Transverse colon (tissue), 4 donors: ENCODE results near the gene APPBP2. TPM values are rescaled to one million over a fixed set of nuclear protein-coding genes. Genes with fewer than 3 reads are reported as not detected.

Source experiments
- DNase-seq: peaks from one replicate; pipeline ENCODE4 v3.0.0-alpha.2; 2019
- H3K27ac ChIP-seq, 4 donors: fragments of 200-600 bp; sonication (generic); 2 replicates each; pipeline ENCODE4 v1.5.1; 2016 to 2018; ENCODE audit warnings: inconsistent platforms in 4 of 4
- H3K27me3 ChIP-seq: fragments of 200-600 bp; sonication (generic); 2 replicates; pipeline ENCODE4 v1.5.1; 2017; ENCODE audit warnings: inconsistent platforms
- H3K36me3 ChIP-seq, 4 donors: fragments of 200-600 bp; sonication (generic); 2 replicates each; pipeline ENCODE4 v1.5.1; 2017 to 2019; ENCODE audit warnings: inconsistent platforms in 4 of 4
- H3K4me1 ChIP-seq, 4 donors: fragments of 200-600 bp; sonication (generic); 2 replicates each; pipeline ENCODE4 v1.5.1; 2017 to 2020; ENCODE audit warnings: inconsistent platforms in 4 of 4
- H3K4me3 ChIP-seq, 4 donors: fragments of 200-600 bp; sonication (generic); 1 replicate in 1 of 4; 2 replicates in 3 of 4; pipeline versions ENCODE4 v1.5.1 to v1.6.1; 2017 to 2019; ENCODE audit warnings: inconsistent platforms in 4 of 4
- H3K9me3 ChIP-seq, 2 donors: fragments of 200-600 bp; sonication (generic); 2 replicates each; pipeline ENCODE4 v1.5.1; 2017 to 2019; ENCODE audit warnings: inconsistent platforms in 2 of 2
- EP300 ChIP-seq: sonication (generic); formaldehyde crosslinking; IDR thresholded peaks from one replicate; pipeline ENCODE4 v1.6.1; 2017; ENCODE audit warnings: antibody characterized with exemption, low read depth
- POLR2A ChIP-seq: fragments of 450-650 bp; IDR thresholded peaks from one replicate; pipeline ENCODE4 v1.6.1; 2016; ENCODE audit warnings: antibody characterized with exemption, mild to moderate bottlenecking, moderate library complexity
- POLR2AphosphoS5 ChIP-seq, 3 donors: sonication (generic); formaldehyde crosslinking; IDR thresholded peaks; one replicate each; pipeline ENCODE4 v1.6.1; 2016; ENCODE audit warnings: antibody characterized with exemption in 3 of 3
- WGBS, 2 donors: methylation state at CpG; one replicate each; pipeline ENCODE4 v1.1.5; 2018; ENCODE audit warnings: low coverage in 1 of 2; 5-methylcytosine and 5-hydroxymethylcytosine counted together
- in situ Hi-C, 4 donors: fragments of 200-750 bp; cut with MboI; loops; one replicate each; pipeline versions ENCODE4 v1.15.0 to v1.15.1; 2017; ENCODE audit warnings: low sequenced_read_pairs in 3 of 4, low pct_ligation_motif_present in 1 of 4, low pct_unique_long_range_greater_than_20kb in 1 of 4
- intact Hi-C: fragments of 100-400 bp; cut with DNase I; formaldehyde crosslinking; loops from one replicate; pipeline ENCODE4 v1.15.1; 2023; ENCODE audit warnings: low total_unique reads
- total RNA-seq, 4 donors: library from RNA; depleted of rRNA; stranded (reverse); fragments of >200 nt; gene quantifications; one replicate each; pipeline ENCODE4 v1.1.0, GENCODE V29; 2016
- TF ChIP-seq, protein P1 (sequence below), 5 experiments: fragments of 200-600 bp in 3 of 5; fragments of 450-650 bp in 2 of 5; sonication (generic) in 3 of 5; IDR thresholded peaks; 1 replicate in 2 of 5; 2 replicates in 3 of 5; pipeline ENCODE4 v1.5.1; 2016 to 2017; ENCODE audit warnings: antibody characterized with exemption in 5 of 5, inconsistent platforms in 3 of 5, mild to moderate bottlenecking in 2 of 5, moderate library complexity in 1 of 5

APPBP2 gene
- total RNA-seq, 4 donors from 2014 or later: 10.1 to 24.8 (median 18.4) TPM

GRCh38 chr17:60398227-60398959, 127.6 kb downstream of the APPBP2 start:
- H3K27me3 ChIP-seq: no peaks in the 10 kb centered on the region

GRCh38 chr17:60396412-60396811, 129.6 kb downstream of the APPBP2 start:
- in situ Hi-C loops (no loop called here), intact Hi-C loops (no loop called here)
- H3K4me3 ChIP-seq: no peak overlapping the region
- H3K4me1 ChIP-seq: peaks cover 0 to 6% (median 2%) of the 10 kb centered on the region in 4 donors
- 69 to 72% methylated on average over 3 of the region's 3 CpGs for WGBS, 2 donors
- TF ChIP-seq POLR2AphosphoS5 (IDR thresholded peaks at IDR 0.05) (no peak), POLR2A (no peak), EP300 (no peak)
- TF ChIP-seq, protein P1, sequence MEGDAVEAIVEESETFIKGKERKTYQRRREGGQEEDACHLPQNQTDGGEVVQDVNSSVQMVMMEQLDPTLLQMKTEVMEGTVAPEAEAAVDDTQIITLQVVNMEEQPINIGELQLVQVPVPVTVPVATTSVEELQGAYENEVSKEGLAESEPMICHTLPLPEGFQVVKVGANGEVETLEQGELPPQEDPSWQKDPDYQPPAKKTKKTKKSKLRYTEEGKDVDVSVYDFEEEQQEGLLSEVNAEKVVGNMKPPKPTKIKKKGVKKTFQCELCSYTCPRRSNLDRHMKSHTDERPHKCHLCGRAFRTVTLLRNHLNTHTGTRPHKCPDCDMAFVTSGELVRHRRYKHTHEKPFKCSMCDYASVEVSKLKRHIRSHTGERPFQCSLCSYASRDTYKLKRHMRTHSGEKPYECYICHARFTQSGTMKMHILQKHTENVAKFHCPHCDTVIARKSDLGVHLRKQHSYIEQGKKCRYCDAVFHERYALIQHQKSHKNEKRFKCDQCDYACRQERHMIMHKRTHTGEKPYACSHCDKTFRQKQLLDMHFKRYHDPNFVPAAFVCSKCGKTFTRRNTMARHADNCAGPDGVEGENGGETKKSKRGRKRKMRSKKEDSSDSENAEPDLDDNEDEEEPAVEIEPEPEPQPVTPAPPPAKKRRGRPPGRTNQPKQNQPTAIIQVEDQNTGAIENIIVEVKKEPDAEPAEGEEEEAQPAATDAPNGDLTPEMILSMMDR (IDR thresholded peaks at IDR 0.05): no peak
- no peaks in the 10 kb centered on the region for H3K36me3 ChIP-seq
- no peak overlapping the region for H3K27ac ChIP-seq
- DNase-seq: no peak
- no peaks in the 10 kb centered on the region for H3K9me3 ChIP-seq
- H3K27me3 ChIP-seq: no peaks in the 10 kb centered on the region

More at GRCh38 chr17:60398227-60398959, 127.6 kb downstream of the APPBP2 start:
- WGBS, 2 donors: 66 to 70% methylated on average over 2 to 3 of the region's 3 CpGs
- Histone ChIP-seq H3K27ac (peak overlapping the region in 2 of 4 donors; percentile 18 to 64), H3K36me3 (no peaks in the 10 kb centered on the region), H3K4me1 (peaks cover 0 to 1% (median 0%) of the 10 kb centered on the region in 4 donors), H3K9me3 (no peaks in the 10 kb centered on the region), H3K4me3 (no peak overlapping the region)
- intact Hi-C loops (no loop called here), in situ Hi-C loops (no loop called here)
- no peak for DNase-seq
- TF ChIP-seq POLR2AphosphoS5 (IDR thresholded peaks at IDR 0.05): no peak
- TF ChIP-seq POLR2A: no peak
- TF ChIP-seq EP300: no peak
- TF ChIP-seq, protein P1 (IDR thresholded peaks at IDR 0.05): no peak

GRCh38 chr17:60395508-60396065, 130.5 kb downstream of the APPBP2 start:
- Histone ChIP-seq H3K36me3 (no peaks in the 10 kb centered on the region), H3K4me1 (peaks cover under 1 to 11% (median 6%) of the 10 kb centered on the region in 4 donors), H3K27ac (no peak overlapping the region), H3K9me3 (no peaks in the 10 kb centered on the region), H3K27me3 (no peaks in the 10 kb centered on the region), H3K4me3 (no peak overlapping the region)
- no peak for TF ChIP-seq POLR2AphosphoS5 (IDR thresholded peaks at IDR 0.05)
- TF ChIP-seq, protein P1 (IDR thresholded peaks at IDR 0.05): no peak
- no peak for TF ChIP-seq POLR2A
- TF ChIP-seq EP300: no peak
- intact Hi-C loops: no loop called here
- in situ Hi-C loops: no loop called here
- WGBS, 2 donors: 77 to 89% methylated on average over 4 of the region's 4 CpGs
- DNase-seq: no peak

- Histone ChIP-seq H3K27me3 (no peaks in the 10 kb centered on the region), H3K4me1 (peaks cover 10 to 25% (median 14%) of the 10 kb centered on the region in 4 donors), H3K36me3 (no peaks in the 10 kb centered on the region), H3K27ac (peak overlapping the region in 1 of 4 donors; percentile 94), H3K4me3 (no peak overlapping the region), H3K9me3 (no peaks in the 10 kb centered on the region)
- TF ChIP-seq, protein P1 (IDR thresholded peaks at IDR 0.05): no peak
- TF ChIP-seq POLR2A: no peak
- no peak for TF ChIP-seq EP300
- no peak for TF ChIP-seq POLR2AphosphoS5 (IDR thresholded peaks at IDR 0.05)
- 89 to 91% methylated on average over 17 of the region's 17 CpGs for WGBS, 2 donors
- DNase-seq: no peak
- intact Hi-C loops: no loop called here
- in situ Hi-C loops: no loop called here
Measured at GRCh38 chr17:60393840-60394723, 132.0 kb downstream of the APPBP2 start.
